Heart left ventricle (tissue), 16 donors: Measurements from ENCODE around the gene TBC1D8. TPM values are rescaled to one million over a fixed set of nuclear protein-coding genes. Genes with fewer than 3 reads are reported as not detected.

ENCODE experiments used
- ATAC-seq, 4 donors: fragments of 200-7000 bp; cut with Tn5 transposase; one replicate each; pipeline ENCODE4 v1.9.1; 2020 to 2022; ENCODE audit warnings: moderate library complexity in 4 of 4, mild to moderate bottlenecking in 3 of 4, moderate number of reproducible peaks in 1 of 4
- DNase-seq, 5 donors: peaks; one replicate each; pipeline ENCODE4 v3.0.0-alpha.2; 2020
- H3K27ac ChIP-seq, 12 donors: fragments of 200-600 bp; sonication (generic) in 4 of 12; one replicate each; pipeline versions ENCODE4 v1.5.0 to v1.8.0; 2016 to 2022; ENCODE audit warnings: mild to moderate bottlenecking in 2 of 12
- H3K27me3 ChIP-seq, 9 donors: fragments of 200-600 bp; sonication (generic) in 2 of 9; one replicate each; pipeline versions ENCODE4 v1.5.1 to v1.8.0; 2016 to 2022; ENCODE audit warnings: mild to moderate bottlenecking in 3 of 9
- H3K36me3 ChIP-seq, 9 donors: fragments of 200-600 bp; sonication (generic) in 2 of 9; one replicate each; pipeline versions ENCODE4 v1.5.0 to v1.8.0; 2018 to 2022; ENCODE audit warnings: mild to moderate bottlenecking in 2 of 9
- H3K4me1 ChIP-seq, 12 donors: fragments of 200-600 bp; sonication (generic) in 4 of 12; one replicate each; pipeline versions ENCODE4 v1.5.0 to v1.8.0; 2016 to 2022; ENCODE audit warnings: mild to moderate bottlenecking in 3 of 12
- H3K4me3 ChIP-seq, 12 donors: fragments of 200-600 bp; sonication (generic) in 4 of 12; one replicate each; pipeline versions ENCODE4 v1.5.0 to v1.8.0; 2017 to 2022; ENCODE audit warnings: mild to moderate bottlenecking in 9 of 12, moderate library complexity in 4 of 12
- H3K9me3 ChIP-seq, 12 donors: fragments of 200-600 bp; sonication (generic) in 4 of 12; one replicate each; pipeline versions ENCODE4 v1.5.0 to v1.8.0; 2016 to 2022; ENCODE audit warnings: mild to moderate bottlenecking in 1 of 12
- POLR2A ChIP-seq, 2 donors: fragments of 450-650 bp; IDR thresholded peaks; one replicate each; pipeline ENCODE4 v1.6.1; 2017; ENCODE audit warnings: antibody characterized with exemption in 2 of 2, mild to moderate bottlenecking in 2 of 2, moderate library complexity in 2 of 2
- WGBS, 4 donors: extraction: QIAGEN DNeasy Blood & Tissue Kit in 2 of 4; methylation state at CpG; one replicate each; pipeline versions ENCODE4 v1.1.5 to v1.1.7; 2013 to 2018; 5-methylcytosine and 5-hydroxymethylcytosine counted together
- intact Hi-C, 10 donors: fragments of 100-400 bp; cut with DNase I; formaldehyde crosslinking; loops; one replicate each; pipeline versions ENCODE4 v1.11.1 to v1.14.2; 2022
- polyA plus RNA-seq, 2 donors: library from polyadenylated mRNA; stranded (reverse); fragments of 200-250 nt; gene quantifications; one replicate each; pipeline ENCODE4 v1.2.3, GENCODE V29; 2013
- total RNA-seq, 9 donors: library from RNA; depleted of rRNA in 2 of 9; stranded (reverse); fragments of >200 nt in 2 of 9; fragmentation: NEBNext Ultra II Directional in 3 of 9; extraction: Animal tissue kit (Norgen Biotek cat#: 25700) in 3 of 9; gene quantifications; one replicate each; pipeline versions ENCODE4 v1.1.0 to v1.2.4, GENCODE V29; 2016 to 2023
- TF ChIP-seq, protein P1 (sequence below), 12 donors: fragments of 200-600 bp; sonication (generic) in 4 of 12; IDR thresholded peaks; one replicate each; pipeline versions ENCODE4 v1.5.0 to v1.8.0; 2018 to 2022; ENCODE audit warnings: antibody characterized with exemption in 12 of 12, mild to moderate bottlenecking in 5 of 12
- donor health status: ischemic (EF 13 %, LVEDD 7.1; RV severe dilation, severe dysfunction).
- donor health status: healthy with polysubstance abuse.
- donor health status: DM: no; HTN: yes; CAD: no.
- donor health status: DM: no; HTN: no; CAD: no.
- donor health status: ischemic (EF 25% LVEDD 6.9; RV normal size, moderate dysfunction).
- donor health status: ischemic (EF 25% LVEDD 5.7; RV mildly dilated, moderate dysfunction).
- donor health status: healthy.
- donor health status: DM: yes; HTN: yes; CAD: no.
- donor health status: ischemic (EF 35%, LVEDD 5.7; RV mildly dilated, moderate dysfunction).
- donor health status: nonischemic (EF 11% LVEDD 7.7; RV severe dilation, severe dysfunction).
- donor health status: DM: yes; HTN: yes; CAD: no.
- donor health status: PGD.
- donor health status: ischemic (EF 29% LVEDD 5.4; RV normal size, mild dysfunction).
- donor health status: nonischemic (EF 23%, LVEDD 6.1; RV moderate dilation, normal function).

Gene TBC1D8
- total and polyA plus RNA-seq, 11 donors, result 30.1 to 61.7 (median 42.9) TPM

- WGBS, 4 donors, result 56 to 63% (median 60%) methylated on average over 11 of the region's 11 CpGs
- TF ChIP-seq, protein P1, sequence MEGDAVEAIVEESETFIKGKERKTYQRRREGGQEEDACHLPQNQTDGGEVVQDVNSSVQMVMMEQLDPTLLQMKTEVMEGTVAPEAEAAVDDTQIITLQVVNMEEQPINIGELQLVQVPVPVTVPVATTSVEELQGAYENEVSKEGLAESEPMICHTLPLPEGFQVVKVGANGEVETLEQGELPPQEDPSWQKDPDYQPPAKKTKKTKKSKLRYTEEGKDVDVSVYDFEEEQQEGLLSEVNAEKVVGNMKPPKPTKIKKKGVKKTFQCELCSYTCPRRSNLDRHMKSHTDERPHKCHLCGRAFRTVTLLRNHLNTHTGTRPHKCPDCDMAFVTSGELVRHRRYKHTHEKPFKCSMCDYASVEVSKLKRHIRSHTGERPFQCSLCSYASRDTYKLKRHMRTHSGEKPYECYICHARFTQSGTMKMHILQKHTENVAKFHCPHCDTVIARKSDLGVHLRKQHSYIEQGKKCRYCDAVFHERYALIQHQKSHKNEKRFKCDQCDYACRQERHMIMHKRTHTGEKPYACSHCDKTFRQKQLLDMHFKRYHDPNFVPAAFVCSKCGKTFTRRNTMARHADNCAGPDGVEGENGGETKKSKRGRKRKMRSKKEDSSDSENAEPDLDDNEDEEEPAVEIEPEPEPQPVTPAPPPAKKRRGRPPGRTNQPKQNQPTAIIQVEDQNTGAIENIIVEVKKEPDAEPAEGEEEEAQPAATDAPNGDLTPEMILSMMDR (IDR thresholded peaks at IDR 0.05), result no peak
- peak in 1 of 2 donors; percentile 11 for TF ChIP-seq POLR2A (IDR thresholded peaks at IDR 0.05)
- intact Hi-C loops, result no loop called here
- ATAC-seq, result peak; percentile 92 to 94 (median 93)
- Histone ChIP-seq H3K9me3 (no peaks in the 10 kb centered on the region), H3K4me3 (no peak overlapping the region), H3K27me3 (no peaks in the 10 kb centered on the region), H3K4me1 (peaks cover 27 to 85% (median 63%) of the 10 kb centered on the region in 12 donors), H3K36me3 (no peaks in the 10 kb centered on the region), H3K27ac (peak overlapping the region; percentile 78 to 93 (median 86))
- peak; percentile 69 to 94 (median 79) for DNase-seq
Measured at GRCh38 chr2:101120124-101120996, 30.8 kb downstream of the TBC1D8 start.

- peak in 3 of 5 donors; percentile 49 to 80 (median 51) for DNase-seq
- Histone ChIP-seq H3K36me3 (no peaks in the 10 kb centered on the region), H3K27ac (peak overlapping the region; percentile 37 to 93 (median 86)), H3K4me1 (peaks cover 27 to 85% (median 61%) of the 10 kb centered on the region in 12 donors), H3K9me3 (no peaks in the 10 kb centered on the region), H3K4me3 (no peak overlapping the region), H3K27me3 (no peaks in the 10 kb centered on the region)
- intact Hi-C loops, result no loop called here
- WGBS, 4 donors, result 25 to 45% (median 27%) methylated on average over 2 of the region's 2 CpGs
- no peak for TF ChIP-seq POLR2A (IDR thresholded peaks at IDR 0.05)
- TF ChIP-seq, protein P1 (IDR thresholded peaks at IDR 0.05), result no peak
- ATAC-seq, result peak; percentile 14 to 60 (median 45)
Measured at GRCh38 chr2:101119431-101119830, 31.8 kb downstream of the TBC1D8 start.

- Histone ChIP-seq H3K4me1 (peaks cover 17 to 92% (median 67%) of the 10 kb centered on the region in 12 donors), H3K4me3 (no peak overlapping the region), H3K27ac (peak overlapping the region; percentile 20 to 93 (median 58)), H3K9me3 (no peaks in the 10 kb centered on the region), H3K27me3 (no peaks in the 10 kb centered on the region), H3K36me3 (no peaks in the 10 kb centered on the region)
- 80 to 85% (median 84%) methylated on average over 9 of the region's 9 CpGs for WGBS, 4 donors
- peak in 1 of 4 donors; percentile 11 for ATAC-seq
- DNase-seq, result peak in 1 of 5 donors; percentile 49
- intact Hi-C loops, result no loop called here
- TF ChIP-seq, protein P1 (IDR thresholded peaks at IDR 0.05), result no peak
- TF ChIP-seq POLR2A (IDR thresholded peaks at IDR 0.05), result no peak
Measured at GRCh38 chr2:101116841-101117552, 34.2 kb downstream of the TBC1D8 start.

DNA sequence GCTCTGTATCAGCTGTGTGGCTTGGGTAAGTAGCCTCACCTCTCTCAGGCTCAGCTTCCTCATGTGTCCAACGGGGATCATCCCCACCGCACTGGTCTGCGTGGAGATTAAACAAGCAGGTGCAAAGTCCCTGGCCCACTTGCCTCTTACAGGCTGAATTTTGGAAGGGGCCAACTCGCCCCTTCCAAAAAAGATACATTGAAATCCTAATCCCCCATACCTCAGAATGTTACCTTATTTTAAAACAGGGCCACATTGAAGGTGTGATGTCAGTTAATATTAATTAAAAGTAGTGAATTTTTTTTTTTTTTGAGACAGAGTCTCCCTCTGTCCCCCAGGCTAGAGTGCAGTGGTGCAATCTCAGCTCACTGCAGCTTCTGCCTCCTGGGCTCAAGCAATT, 34.8 kb downstream of the TBC1D8 start:
- peaks cover 17 to 94% (median 71%) of the 10 kb centered on the region in 12 donors for H3K4me1 ChIP-seq
- peak overlapping the region in 8 of 12 donors; percentile 46 to 95 (median 86) for H3K27ac ChIP-seq
- WGBS, 4 donors, result 70 to 80% (median 72%) methylated on average over 4 of the region's 4 CpGs
- no peaks in the 10 kb centered on the region for H3K36me3 ChIP-seq
- H3K4me3 ChIP-seq, result no peak overlapping the region
- no peaks in the 10 kb centered on the region for H3K9me3 ChIP-seq
- DNase-seq (no peak), ATAC-seq (no peak)
- TF ChIP-seq, protein P1 (IDR thresholded peaks at IDR 0.05), result no peak
- no peak for TF ChIP-seq POLR2A (IDR thresholded peaks at IDR 0.05)
- H3K27me3 ChIP-seq, result no peaks in the 10 kb centered on the region
- intact Hi-C loops, result no loop called here
